PC-3 (cell line): ENCODE data around the gene PTGER4.

Experiments
- EZH2 ChIP-seq: fragments of 300-600 bp; sonication (generic); IDR thresholded peaks from one replicate; pipeline ENCODE4 v1.6.1; 2017; ENCODE audit warnings: antibody characterized with exemption, mild to moderate bottlenecking, low read length; ENCODE audit not compliant: unreplicated experiment
- TF ChIP-seq, protein P1 (sequence below): fragments of 300-600 bp; sonication (generic); conservative IDR thresholded peaks from 2 replicates; pipeline ENCODE4 v1.5.1; 2017; ENCODE audit warnings: antibody characterized with exemption, low read depth, mild to moderate bottlenecking, low read length

DNA sequence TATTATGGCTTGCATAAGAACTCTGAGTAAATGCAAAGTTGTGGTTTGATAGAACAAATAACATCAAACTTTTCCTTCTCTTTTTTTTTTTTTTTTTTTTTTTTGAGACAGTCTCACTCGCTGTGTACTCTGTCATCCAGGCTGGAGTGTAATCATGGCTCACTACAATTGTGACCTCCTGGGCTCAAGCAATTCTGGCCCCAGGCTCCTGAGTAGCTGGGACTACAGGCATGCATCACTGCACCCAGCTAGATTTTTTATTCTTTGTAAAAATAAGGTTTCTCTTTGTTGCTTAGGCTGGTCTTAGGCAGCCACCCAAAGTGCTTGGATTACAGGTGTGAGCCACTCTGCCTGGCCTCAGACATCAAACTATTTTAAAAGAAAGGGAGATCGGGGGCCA, 19.0 kb upstream of the PTGER4 start:
- TF ChIP-seq, protein P1, sequence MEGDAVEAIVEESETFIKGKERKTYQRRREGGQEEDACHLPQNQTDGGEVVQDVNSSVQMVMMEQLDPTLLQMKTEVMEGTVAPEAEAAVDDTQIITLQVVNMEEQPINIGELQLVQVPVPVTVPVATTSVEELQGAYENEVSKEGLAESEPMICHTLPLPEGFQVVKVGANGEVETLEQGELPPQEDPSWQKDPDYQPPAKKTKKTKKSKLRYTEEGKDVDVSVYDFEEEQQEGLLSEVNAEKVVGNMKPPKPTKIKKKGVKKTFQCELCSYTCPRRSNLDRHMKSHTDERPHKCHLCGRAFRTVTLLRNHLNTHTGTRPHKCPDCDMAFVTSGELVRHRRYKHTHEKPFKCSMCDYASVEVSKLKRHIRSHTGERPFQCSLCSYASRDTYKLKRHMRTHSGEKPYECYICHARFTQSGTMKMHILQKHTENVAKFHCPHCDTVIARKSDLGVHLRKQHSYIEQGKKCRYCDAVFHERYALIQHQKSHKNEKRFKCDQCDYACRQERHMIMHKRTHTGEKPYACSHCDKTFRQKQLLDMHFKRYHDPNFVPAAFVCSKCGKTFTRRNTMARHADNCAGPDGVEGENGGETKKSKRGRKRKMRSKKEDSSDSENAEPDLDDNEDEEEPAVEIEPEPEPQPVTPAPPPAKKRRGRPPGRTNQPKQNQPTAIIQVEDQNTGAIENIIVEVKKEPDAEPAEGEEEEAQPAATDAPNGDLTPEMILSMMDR: no peak
- no peak for TF ChIP-seq EZH2
